ENCODE measurements around the gene NUAK2. TPM values are rescaled to one million over a fixed set of nuclear protein-coding genes. Genes with fewer than 3 reads are reported as not detected.
A peak's percentile ranks its signal among the peaks of the same experiment; 100 is the strongest.

NUAK2 gene
- total and polyA plus RNA-seq, 2 of the 8 experiments (the other 6 are each of a cell fraction or from before 2014, with no cell fraction given) = 9.4 to 12.9 TPM

GRCh38 chr1:205257735-205258134 lies 63.8 kb downstream of the NUAK2 start:
- no peak overlapping the region for H2AK5ac ChIP-seq (ENCODE audit: low read depth, low read length)
- no peak overlapping the region for H4K8ac ChIP-seq (ENCODE audit: extremely low read depth, insufficient read depth, low read length)
- H2BK5ac ChIP-seq (ENCODE audit: low read depth, low read length) = no peak overlapping the region
- H3K9ac ChIP-seq (replicated peaks in 1 of 4; ENCODE audit: extremely low read depth in 1 of 4, low read depth in 3 of 4, low read length in 3 of 4) = no peak overlapping the region
- no peak overlapping the region for H2BK120ac ChIP-seq (replicated peaks; ENCODE audit: low read depth, low read length)
- no peak overlapping the region for H3K56ac ChIP-seq (replicated peaks; ENCODE audit: insufficient read length, low read depth, low read length)
- H4K20me1 ChIP-seq (replicated peaks in 1 of 2; ENCODE audit: control insufficient read depth in 1 of 2, insufficient read depth in 2 of 2, low read length in 2 of 2) = no peaks in the 10 kb centered on the region
- H3K27ac ChIP-seq (ENCODE audit: low read depth, low read length) = no peak overlapping the region
- H3K4me1 ChIP-seq (replicated peaks in 1 of 4; ENCODE audit: control insufficient read depth in 3 of 4, insufficient read depth in 4 of 4, low read length in 3 of 4) = peaks cover 4 to 13% (median 6%) of the 10 kb centered on the region in 4 experiments; a peak in 5 of 7 replicates
- H3K27me3 ChIP-seq (replicated peaks in 1 of 4; ENCODE audit: control insufficient read depth in 3 of 4, extremely low read depth in 1 of 4, insufficient read depth in 3 of 4, low read length in 3 of 4) = no peaks in the 10 kb centered on the region
- H3K4ac ChIP-seq (replicated peaks; ENCODE audit: insufficient read length, low read depth, low read length) = no peak overlapping the region
- POLR2A ChIA-PET (ENCODE audit: partially characterized antibody) = interaction anchor here (1.0 to 2.1 kb wide), 2 partner anchors 30 to 44 kb away, joined by 3 to 6 read pairs; partner anchors contain the start of gene TMCC2
- WGBS, 2 experiments (ENCODE audit: extremely low coverage in 1 of 2, insufficient coverage in 1 of 2, insufficient read length in 1 of 2, insufficient replicate concordance in 2 of 2, low coverage in 1 of 2, low lambda C conversion rate in 2 of 2, missing lambda C conversion rate in 1 of 2) = 88% methylated on average over 2 of the region's 2 CpGs; no CpG with 5 or more reads in 1 of the 2 experiments
- H3K23ac ChIP-seq (ENCODE audit: insufficient read length) = no peak overlapping the region
- no peaks in the 10 kb centered on the region for H3K79me1 ChIP-seq (ENCODE audit: low read depth, low read length)
- no peak overlapping the region for H3K4me2 ChIP-seq (ENCODE audit: insufficient read depth in 1 of 2, low read depth in 2 of 2, low read length in 2 of 2)
- H3K4me3 ChIP-seq (ENCODE audit: extremely low read depth in 1 of 4, insufficient read depth in 2 of 4, low read depth in 3 of 4, low read length in 4 of 4) = no peak overlapping the region
- no peak overlapping the region for H3K14ac ChIP-seq (ENCODE audit: insufficient read length)
- no peaks in the 10 kb centered on the region for H3K36me3 ChIP-seq (ENCODE audit: control insufficient read depth in 2 of 4, insufficient read depth in 4 of 4, low read length in 3 of 4)
- H2AFZ ChIP-seq (ENCODE audit: low read length) = no peak overlapping the region
- H3K9me3 ChIP-seq (ENCODE audit: insufficient read depth in 2 of 2, low read depth in 1 of 2, low read length in 1 of 2) = no peaks in the 10 kb centered on the region
- no peak overlapping the region for H3K18ac ChIP-seq (ENCODE audit: extremely low read depth, low read length)
- DNase-seq (ENCODE audit: low read depth in 1 of 2, low spot score in 2 of 2) (no peak), FAIRE-seq (no peak)
- H2BK20ac ChIP-seq (ENCODE audit: low read length) = no peak overlapping the region
- CTCF ChIA-PET (ENCODE audit: partially characterized antibody) = interaction anchor here (0.9 to 42.6 kb wide), 18 partner anchors 2 to 285 kb away, joined by 3 to 2424 read pairs (median 12); partner anchors contain the start of genes KLHDC8A, NUAK2 and TMCC2
- no peaks in the 10 kb centered on the region for H3K23me2 ChIP-seq (ENCODE audit: low read depth, low read length)
- no peaks in the 10 kb centered on the region for H3K79me2 ChIP-seq (ENCODE audit: control insufficient read depth in 1 of 2, insufficient read depth in 2 of 2, low read length in 2 of 2)
- no peak overlapping the region for H4K91ac ChIP-seq (replicated peaks; ENCODE audit: insufficient read length, low read length)
- H4K5ac ChIP-seq (ENCODE audit: insufficient read length, low read depth, low read length) = no peak overlapping the region
- H2BK15ac ChIP-seq (ENCODE audit: low read length) = 0 out of 2 replicates have a peak overlapping the region, but pooled peaks have one; percentile 23
- no peak overlapping the region for H2BK12ac ChIP-seq (ENCODE audit: low read depth, low read length)
- no peak for TF ChIP-seq CTBP2 (IDR thresholded peaks at IDR 0.05; ENCODE audit: borderline replicate concordance, insufficient read depth, insufficient read length, low read length)
- TF ChIP-seq KDM4A (IDR thresholded peaks at IDR 0.05; ENCODE audit: low read depth, low read length, severe bottlenecking) = no peak
- no peak for TF ChIP-seq RFX5 (IDR thresholded peaks at IDR 0.05; ENCODE audit: borderline replicate concordance, low read depth, low read length)
- no peak for TF ChIP-seq TEAD4 (IDR thresholded peaks at IDR 0.05; ENCODE audit: low read depth, low read length)
- no peak for TF ChIP-seq YY1 (IDR thresholded peaks at IDR 0.05; ENCODE audit: low read depth, low read length)
